K562 (cell line): ENCODE measurements around the gene HINT3. TPM values are rescaled to one million over a fixed set of nuclear protein-coding genes. Genes with fewer than 3 reads are reported as not detected.

Experiments
- BRD4 ChIP-seq: fragments of 200-600 bp; sonication (generic); IDR thresholded peaks from 2 replicates; pipeline ENCODE4 v1.6.1; 2017; ENCODE audit warnings: inconsistent platforms
- HDGF ChIP-seq: fragments of 450-650 bp; IDR thresholded peaks from 2 replicates; pipeline ENCODE4 v1.6.1; 2016
- MLX ChIP-seq, 2 experiments: fragments of 450-650 bp in 1 of 2; sonication (generic) in 1 of 2; formaldehyde crosslinking; conservative IDR thresholded peaks; 2 replicates each; pipeline versions ENCODE4 v1.4.0 to v1.8.1; 2020 to 2022; ENCODE audit warnings: mild to moderate bottlenecking in 1 of 2, missing genetic modification reagents in 1 of 2
- PML ChIP-seq: IDR thresholded peaks from 2 replicates; pipeline ENCODE4 v1.6.1; 2012; ENCODE audit warnings: low read length, inconsistent platforms
- POLR3A ChIP-seq: IDR thresholded peaks from 2 replicates; pipeline ENCODE4 v1.6.1; 2011; ENCODE audit warnings: borderline replicate concordance, mild to moderate bottlenecking, moderate library complexity; ENCODE audit not compliant: insufficient read length, insufficient read depth; ENCODE audit errors: extremely low read depth
- RAD21 ChIP-seq, 2 experiments: fragments of 250-450 bp in 1 of 2; fragments of 450-650 bp in 1 of 2; sonication (Bioruptor Pico) in 1 of 2; formaldehyde crosslinking in 1 of 2; IDR thresholded peaks in 1 of 2; conservative IDR thresholded peaks in 1 of 2; 2 replicates each; pipeline versions ENCODE4 v1.4.0 to v1.8.0; 2020 to 2022; ENCODE audit warnings: mild to moderate bottlenecking in 2 of 2, moderate library complexity in 1 of 2
- SRSF1 ChIP-seq: fragments of 200-400 bp; formaldehyde crosslinking; IDR thresholded peaks from 2 replicates; pipeline ENCODE4 v1.6.1; 2017; ENCODE audit warnings: mild to moderate bottlenecking, low read depth, low read length, moderate library complexity
- TRIM24 ChIP-seq, 2 experiments: fragments of 450-650 bp; IDR thresholded peaks; 2 replicates each; pipeline ENCODE4 v1.6.1; 2016
- ZNF347 ChIP-seq: fragments of 450-650 bp; formaldehyde crosslinking; IDR thresholded peaks from 2 replicates; pipeline ENCODE4 v1.4.0; 2020; ENCODE audit warnings: low read depth, mild to moderate bottlenecking, moderate library complexity
- ZNF764 ChIP-seq: fragments of 250-450 bp; sonication (Bioruptor Pico); IDR thresholded peaks from 2 replicates; pipeline ENCODE4 v1.4.0; 2020; ENCODE audit warnings: low read depth, mild to moderate bottlenecking, moderate library complexity
- polyA plus RNA-seq, 8 experiments: library from polyadenylated mRNA; depleted of rRNA in 4 of 8; stranded (reverse) in 5 of 8; unstranded in 3 of 8; fragments of >200 nt; fragmentation: Nextera tagmentation in 2 of 8; fragmentation: Illumina TruSeq in 1 of 8; extraction: Ambion mirVana in 2 of 8; extraction: Trizol in 1 of 8; gene quantifications; 2 replicates each; pipeline versions ENCODE4 v1.2.1 to v1.2.3, GENCODE V29; 2011 to 2014; ENCODE audit warnings: inconsistent platforms in 1 of 8, missing spikeins in 1 of 8
- total RNA-seq, 7 experiments: library from RNA; depleted of rRNA in 6 of 7; stranded (reverse); fragments of >200 nt in 6 of 7; fragmentation: Illumina TruSeq in 2 of 7; extraction: Trizol in 2 of 7; gene quantifications; 2 replicates each; pipeline versions ENCODE4 v1.2.1 to v1.2.3, GENCODE V29; 2011 to 2021; ENCODE audit warnings: low replicate concordance in 1 of 7
- TF ChIP-seq, protein P1 (sequence below): IDR thresholded peaks from 3 replicates; pipeline ENCODE4 v1.6.1; 2011; ENCODE audit warnings: borderline replicate concordance, mild to moderate bottlenecking, moderate library complexity; ENCODE audit not compliant: insufficient read length; ENCODE audit errors: extremely low read depth
- TF ChIP-seq, protein P2 (sequence below), 2 experiments: IDR thresholded peaks; 2 replicates each; pipeline ENCODE4 v1.6.1; 2012; ENCODE audit warnings: improper control_type of control experiment in 2 of 2, low read depth in 2 of 2, low read length in 2 of 2, borderline replicate concordance in 1 of 2
- TF ChIP-seq, protein P3 (sequence below): fragments of 250-450 bp; sonication (Bioruptor Pico); IDR thresholded peaks from 2 replicates; pipeline ENCODE4 v1.8.0; 2021; ENCODE audit warnings: mild to moderate bottlenecking, moderate library complexity
- TF ChIP-seq, protein P4 (sequence below), 2 experiments: fragments of 450-650 bp; IDR thresholded peaks; 2 replicates each; pipeline ENCODE4 v1.6.1; 2016

HINT3 gene
- total and polyA plus RNA-seq, 9 of the 15 experiments (the other 6 are each of a cell fraction or from before 2014, with no cell fraction given): 1.4 to 16.6 (median 10.8) TPM

DNA sequence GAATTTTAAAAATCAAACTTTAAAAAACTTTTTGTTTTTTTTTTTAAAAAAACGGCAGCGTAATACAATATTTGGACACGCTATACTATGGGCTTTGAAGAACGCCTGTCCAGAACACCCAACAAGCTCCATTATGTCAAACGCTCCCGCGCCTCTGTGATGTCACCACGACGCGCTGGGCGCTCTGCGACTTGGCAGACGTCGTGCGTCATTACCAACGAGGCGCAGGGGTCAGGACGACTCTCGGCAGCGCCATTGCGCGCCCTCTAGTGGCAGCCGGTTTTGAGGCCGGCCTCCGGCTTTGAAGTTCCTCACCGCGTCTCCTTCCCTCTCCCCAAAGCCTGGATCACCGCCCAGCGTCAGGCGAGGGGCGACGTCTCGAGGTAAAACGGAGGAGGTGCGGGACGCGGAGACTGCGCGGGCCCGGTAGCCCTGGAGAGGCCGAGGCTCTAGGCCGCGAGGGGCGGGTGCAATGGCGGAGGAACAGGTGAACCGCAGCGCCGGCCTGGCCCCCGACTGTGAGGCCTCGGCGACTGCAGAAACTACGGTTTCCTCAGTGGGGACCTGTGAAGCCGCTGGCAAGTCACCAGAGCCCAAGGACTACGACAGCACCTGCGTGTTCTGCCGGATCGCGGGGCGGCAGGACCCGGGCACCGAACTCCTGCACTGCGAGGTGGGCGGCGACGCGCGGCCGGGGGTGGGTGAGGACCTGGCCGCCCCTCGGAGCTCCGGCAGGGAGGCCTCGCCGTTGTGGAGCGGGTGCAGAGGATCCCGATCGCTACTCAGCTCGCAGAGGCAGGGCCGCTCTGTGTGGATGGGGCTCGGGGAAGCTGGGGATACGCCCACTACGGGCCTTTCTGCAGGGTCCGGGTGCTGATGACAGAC lies at the start of gene HINT3 (continued):
- TF ChIP-seq TRIM24 (IDR thresholded peaks at IDR 0.05) (peak in 1 of 2 experiments; percentile 62; a peak in 1 of 4 replicates), RAD21 (CRISPR knock-in tag; conservative IDR thresholded peaks at IDR 0.05 in 1 of 2, IDR thresholded peaks at IDR 0.05 in 1 of 2) (peak; percentile 98), POLR3A (no peak), SRSF1 (no peak), BRD4 (no peak), ZNF764 (CRISPR knock-in tag) (no peak), PML (peak; percentile 76), ZNF347 (CRISPR knock-in tag) (no peak), MLX (CRISPR knock-in tag; conservative IDR thresholded peaks at IDR 0.05) (no peak), HDGF (no peak)
- TF ChIP-seq, protein P1, sequence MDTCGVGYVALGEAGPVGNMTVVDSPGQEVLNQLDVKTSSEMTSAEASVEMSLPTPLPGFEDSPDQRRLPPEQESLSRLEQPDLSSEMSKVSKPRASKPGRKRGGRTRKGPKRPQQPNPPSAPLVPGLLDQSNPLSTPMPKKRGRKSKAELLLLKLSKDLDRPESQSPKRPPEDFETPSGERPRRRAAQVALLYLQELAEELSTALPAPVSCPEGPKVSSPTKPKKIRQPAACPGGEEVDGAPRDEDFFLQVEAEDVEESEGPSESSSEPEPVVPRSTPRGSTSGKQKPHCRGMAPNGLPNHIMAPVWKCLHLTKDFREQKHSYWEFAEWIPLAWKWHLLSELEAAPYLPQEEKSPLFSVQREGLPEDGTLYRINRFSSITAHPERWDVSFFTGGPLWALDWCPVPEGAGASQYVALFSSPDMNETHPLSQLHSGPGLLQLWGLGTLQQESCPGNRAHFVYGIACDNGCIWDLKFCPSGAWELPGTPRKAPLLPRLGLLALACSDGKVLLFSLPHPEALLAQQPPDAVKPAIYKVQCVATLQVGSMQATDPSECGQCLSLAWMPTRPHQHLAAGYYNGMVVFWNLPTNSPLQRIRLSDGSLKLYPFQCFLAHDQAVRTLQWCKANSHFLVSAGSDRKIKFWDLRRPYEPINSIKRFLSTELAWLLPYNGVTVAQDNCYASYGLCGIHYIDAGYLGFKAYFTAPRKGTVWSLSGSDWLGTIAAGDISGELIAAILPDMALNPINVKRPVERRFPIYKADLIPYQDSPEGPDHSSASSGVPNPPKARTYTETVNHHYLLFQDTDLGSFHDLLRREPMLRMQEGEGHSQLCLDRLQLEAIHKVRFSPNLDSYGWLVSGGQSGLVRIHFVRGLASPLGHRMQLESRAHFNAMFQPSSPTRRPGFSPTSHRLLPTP: no peak
- TF ChIP-seq, protein P2, sequence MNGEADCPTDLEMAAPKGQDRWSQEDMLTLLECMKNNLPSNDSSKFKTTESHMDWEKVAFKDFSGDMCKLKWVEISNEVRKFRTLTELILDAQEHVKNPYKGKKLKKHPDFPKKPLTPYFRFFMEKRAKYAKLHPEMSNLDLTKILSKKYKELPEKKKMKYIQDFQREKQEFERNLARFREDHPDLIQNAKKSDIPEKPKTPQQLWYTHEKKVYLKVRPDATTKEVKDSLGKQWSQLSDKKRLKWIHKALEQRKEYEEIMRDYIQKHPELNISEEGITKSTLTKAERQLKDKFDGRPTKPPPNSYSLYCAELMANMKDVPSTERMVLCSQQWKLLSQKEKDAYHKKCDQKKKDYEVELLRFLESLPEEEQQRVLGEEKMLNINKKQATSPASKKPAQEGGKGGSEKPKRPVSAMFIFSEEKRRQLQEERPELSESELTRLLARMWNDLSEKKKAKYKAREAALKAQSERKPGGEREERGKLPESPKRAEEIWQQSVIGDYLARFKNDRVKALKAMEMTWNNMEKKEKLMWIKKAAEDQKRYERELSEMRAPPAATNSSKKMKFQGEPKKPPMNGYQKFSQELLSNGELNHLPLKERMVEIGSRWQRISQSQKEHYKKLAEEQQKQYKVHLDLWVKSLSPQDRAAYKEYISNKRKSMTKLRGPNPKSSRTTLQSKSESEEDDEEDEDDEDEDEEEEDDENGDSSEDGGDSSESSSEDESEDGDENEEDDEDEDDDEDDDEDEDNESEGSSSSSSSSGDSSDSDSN (IDR thresholded peaks at IDR 0.05; ENCODE audit: borderline replicate concordance in 1 of 2, low read depth in 2 of 2, low read length in 2 of 2): peak; percentile 80 to 87
- TF ChIP-seq, protein P3, sequence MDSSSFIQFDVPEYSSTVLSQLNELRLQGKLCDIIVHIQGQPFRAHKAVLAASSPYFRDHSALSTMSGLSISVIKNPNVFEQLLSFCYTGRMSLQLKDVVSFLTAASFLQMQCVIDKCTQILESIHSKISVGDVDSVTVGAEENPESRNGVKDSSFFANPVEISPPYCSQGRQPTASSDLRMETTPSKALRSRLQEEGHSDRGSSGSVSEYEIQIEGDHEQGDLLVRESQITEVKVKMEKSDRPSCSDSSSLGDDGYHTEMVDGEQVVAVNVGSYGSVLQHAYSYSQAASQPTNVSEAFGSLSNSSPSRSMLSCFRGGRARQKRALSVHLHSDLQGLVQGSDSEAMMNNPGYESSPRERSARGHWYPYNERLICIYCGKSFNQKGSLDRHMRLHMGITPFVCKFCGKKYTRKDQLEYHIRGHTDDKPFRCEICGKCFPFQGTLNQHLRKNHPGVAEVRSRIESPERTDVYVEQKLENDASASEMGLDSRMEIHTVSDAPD (CRISPR knock-in tag): no peak
- TF ChIP-seq, protein P4, sequence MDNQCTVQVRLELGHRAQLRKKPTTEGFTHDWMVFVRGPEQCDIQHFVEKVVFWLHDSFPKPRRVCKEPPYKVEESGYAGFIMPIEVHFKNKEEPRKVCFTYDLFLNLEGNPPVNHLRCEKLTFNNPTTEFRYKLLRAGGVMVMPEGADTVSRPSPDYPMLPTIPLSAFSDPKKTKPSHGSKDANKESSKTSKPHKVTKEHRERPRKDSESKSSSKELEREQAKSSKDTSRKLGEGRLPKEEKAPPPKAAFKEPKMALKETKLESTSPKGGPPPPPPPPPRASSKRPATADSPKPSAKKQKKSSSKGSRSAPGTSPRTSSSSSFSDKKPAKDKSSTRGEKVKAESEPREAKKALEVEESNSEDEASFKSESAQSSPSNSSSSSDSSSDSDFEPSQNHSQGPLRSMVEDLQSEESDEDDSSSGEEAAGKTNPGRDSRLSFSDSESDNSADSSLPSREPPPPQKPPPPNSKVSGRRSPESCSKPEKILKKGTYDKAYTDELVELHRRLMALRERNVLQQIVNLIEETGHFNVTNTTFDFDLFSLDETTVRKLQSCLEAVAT (IDR thresholded peaks at IDR 0.05): peak; percentile 38 to 79; a peak in 3 of 4 replicates
